SK-N-SH treated with all-trans-retinoic acid at 6 μM for 48 hours (cell line): ENCODE data around the gene CPNE2.

Experiments
- ATAC-seq: fragments of 200-7000 bp; cut with Tn5 transposase; 3 replicates; pipeline ENCODE4 v1.9.1; 2020; ENCODE audit warnings: mild to moderate bottlenecking, moderate library complexity
- ARNTL ChIP-seq: fragments of 450-650 bp; formaldehyde crosslinking; IDR thresholded peaks from 2 replicates; pipeline ENCODE4 v1.5.0; 2020; ENCODE audit warnings: low read depth, mild to moderate bottlenecking, moderate library complexity, borderline replicate concordance
- BACH2 ChIP-seq: fragments of 250-450 bp; sonication (Bioruptor Pico); IDR thresholded peaks from 2 replicates; pipeline ENCODE4 v1.9.0; 2021; ENCODE audit warnings: mild to moderate bottlenecking, borderline replicate concordance
- CSDC2 ChIP-seq: fragments of 250-450 bp; sonication (Bioruptor Pico); IDR thresholded peaks from 2 replicates; pipeline ENCODE4 v1.5.0; 2020; ENCODE audit warnings: mild to moderate bottlenecking, moderate library complexity
- CSRNP3 ChIP-seq: fragments of 250-450 bp; sonication (Bioruptor Pico); IDR thresholded peaks from 2 replicates; pipeline ENCODE4 v1.5.1; 2021; ENCODE audit warnings: mild to moderate bottlenecking, moderate library complexity
- ESRRG ChIP-seq: fragments of 250-450 bp; sonication (Bioruptor Pico); IDR thresholded peaks from 2 replicates; pipeline ENCODE4 v1.6.1; 2021; ENCODE audit warnings: mild to moderate bottlenecking
- GLIS3 ChIP-seq: fragments of 250-450 bp; sonication (Bioruptor Pico); IDR thresholded peaks from 2 replicates; pipeline ENCODE4 v1.5.0; 2020; ENCODE audit warnings: mild to moderate bottlenecking, moderate library complexity
- ISL1 ChIP-seq: fragments of 250-450 bp; sonication (Bioruptor Pico); IDR thresholded peaks from 2 replicates; pipeline ENCODE4 v2.1.2; 2022; ENCODE audit warnings: mild to moderate bottlenecking, moderate library complexity
- OSR1 ChIP-seq: fragments of 250-450 bp; sonication (Bioruptor Pico); IDR thresholded peaks from 2 replicates; pipeline ENCODE4 v1.8.0; 2022; ENCODE audit warnings: moderate library complexity, mild to moderate bottlenecking, inconsistent platforms
- PATZ1 ChIP-seq: fragments of 250-450 bp; sonication (Bioruptor Pico); IDR thresholded peaks from 2 replicates; pipeline ENCODE4 v1.8.0; 2020; ENCODE audit warnings: mild to moderate bottlenecking, moderate library complexity, borderline replicate concordance
- POU6F1 ChIP-seq: fragments of 250-450 bp; sonication (Bioruptor Pico); IDR thresholded peaks from 2 replicates; pipeline ENCODE4 v1.8.0; 2021; ENCODE audit warnings: low read depth, mild to moderate bottlenecking, moderate library complexity, borderline replicate concordance
- PPARA ChIP-seq: fragments of 250-450 bp; sonication (Bioruptor Pico); IDR thresholded peaks from 2 replicates; pipeline ENCODE4 v1.5.0; 2020; ENCODE audit warnings: mild to moderate bottlenecking, borderline replicate concordance
- RARB ChIP-seq: fragments of 250-450 bp; sonication (Bioruptor Pico); IDR thresholded peaks from 2 replicates; pipeline ENCODE4 v1.8.0; 2021; ENCODE audit warnings: mild to moderate bottlenecking, moderate library complexity
- SNAI2 ChIP-seq: fragments of 250-450 bp; sonication (Bioruptor Pico); IDR thresholded peaks from 2 replicates; pipeline ENCODE4 v1.5.0; 2020; ENCODE audit warnings: mild to moderate bottlenecking, moderate library complexity
- TCF4 ChIP-seq: fragments of 250-450 bp; sonication (Bioruptor Pico); IDR thresholded peaks from 2 replicates; pipeline ENCODE4 v1.8.0; 2021; ENCODE audit warnings: mild to moderate bottlenecking, moderate library complexity, borderline replicate concordance
- TOX ChIP-seq: fragments of 250-450 bp; sonication (Bioruptor Pico); IDR thresholded peaks from 2 replicates; pipeline ENCODE4 v1.8.0; 2021; ENCODE audit warnings: mild to moderate bottlenecking, moderate library complexity, borderline replicate concordance
- ZC3H10 ChIP-seq: fragments of 250-450 bp; sonication (Bioruptor Pico); IDR thresholded peaks from 2 replicates; pipeline ENCODE4 v1.5.1; 2021; ENCODE audit warnings: mild to moderate bottlenecking, moderate library complexity
- ZFP3 ChIP-seq: fragments of 250-450 bp; sonication (Bioruptor Pico); IDR thresholded peaks from 2 replicates; pipeline ENCODE4 v1.5.0; 2020; ENCODE audit warnings: mild to moderate bottlenecking, moderate library complexity
- ZNF565 ChIP-seq: fragments of 450-650 bp; formaldehyde crosslinking; conservative IDR thresholded peaks from 2 replicates; pipeline ENCODE4 v1.5.0; 2020; ENCODE audit warnings: low read depth, mild to moderate bottlenecking, moderate library complexity
- ZNF70 ChIP-seq: fragments of 450-650 bp; formaldehyde crosslinking; IDR thresholded peaks from 2 replicates; pipeline ENCODE4 v1.5.0; 2020; ENCODE audit warnings: mild to moderate bottlenecking, moderate library complexity
- ZNF8 ChIP-seq: fragments of 450-650 bp; formaldehyde crosslinking; IDR thresholded peaks from 2 replicates; pipeline ENCODE4 v1.5.0; 2020; ENCODE audit warnings: mild to moderate bottlenecking, moderate library complexity
- TF ChIP-seq, protein P1 (sequence below): fragments of 250-450 bp; sonication (Bioruptor Pico); IDR thresholded peaks from 2 replicates; pipeline ENCODE4 v1.5.0; 2020; ENCODE audit warnings: mild to moderate bottlenecking, moderate library complexity
- TF ChIP-seq, protein P2 (sequence below): fragments of 250-450 bp; sonication (Bioruptor Pico); IDR thresholded peaks from 2 replicates; pipeline ENCODE4 v1.5.1; 2020; ENCODE audit warnings: low read depth, mild to moderate bottlenecking, moderate library complexity

CPNE2 gene

GRCh38 chr16:57178196-57178595 is 85.8 kb downstream of the CPNE2 start:
- no peak for TF ChIP-seq ZNF565 (CRISPR knock-in tag)
- no peak for TF ChIP-seq TOX
- no peak for TF ChIP-seq ESRRG (CRISPR knock-in tag)
- no peak for TF ChIP-seq ZNF8
- TF ChIP-seq PATZ1 (CRISPR knock-in tag) = no peak
- no peak for TF ChIP-seq CSDC2 (CRISPR knock-in tag)
- no peak for TF ChIP-seq RARB (CRISPR knock-in tag)
- no peak for TF ChIP-seq PPARA
- no peak for TF ChIP-seq ISL1
- TF ChIP-seq, protein P1, sequence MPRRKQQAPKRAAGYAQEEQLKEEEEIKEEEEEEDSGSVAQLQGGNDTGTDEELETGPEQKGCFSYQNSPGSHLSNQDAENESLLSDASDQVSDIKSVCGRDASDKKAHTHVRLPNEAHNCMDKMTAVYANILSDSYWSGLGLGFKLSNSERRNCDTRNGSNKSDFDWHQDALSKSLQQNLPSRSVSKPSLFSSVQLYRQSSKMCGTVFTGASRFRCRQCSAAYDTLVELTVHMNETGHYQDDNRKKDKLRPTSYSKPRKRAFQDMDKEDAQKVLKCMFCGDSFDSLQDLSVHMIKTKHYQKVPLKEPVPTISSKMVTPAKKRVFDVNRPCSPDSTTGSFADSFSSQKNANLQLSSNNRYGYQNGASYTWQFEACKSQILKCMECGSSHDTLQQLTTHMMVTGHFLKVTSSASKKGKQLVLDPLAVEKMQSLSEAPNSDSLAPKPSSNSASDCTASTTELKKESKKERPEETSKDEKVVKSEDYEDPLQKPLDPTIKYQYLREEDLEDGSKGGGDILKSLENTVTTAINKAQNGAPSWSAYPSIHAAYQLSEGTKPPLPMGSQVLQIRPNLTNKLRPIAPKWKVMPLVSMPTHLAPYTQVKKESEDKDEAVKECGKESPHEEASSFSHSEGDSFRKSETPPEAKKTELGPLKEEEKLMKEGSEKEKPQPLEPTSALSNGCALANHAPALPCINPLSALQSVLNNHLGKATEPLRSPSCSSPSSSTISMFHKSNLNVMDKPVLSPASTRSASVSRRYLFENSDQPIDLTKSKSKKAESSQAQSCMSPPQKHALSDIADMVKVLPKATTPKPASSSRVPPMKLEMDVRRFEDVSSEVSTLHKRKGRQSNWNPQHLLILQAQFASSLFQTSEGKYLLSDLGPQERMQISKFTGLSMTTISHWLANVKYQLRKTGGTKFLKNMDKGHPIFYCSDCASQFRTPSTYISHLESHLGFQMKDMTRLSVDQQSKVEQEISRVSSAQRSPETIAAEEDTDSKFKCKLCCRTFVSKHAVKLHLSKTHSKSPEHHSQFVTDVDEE (CRISPR knock-in tag) = no peak
- TF ChIP-seq OSR1 (CRISPR knock-in tag) = no peak
- no peak for TF ChIP-seq ARNTL (CRISPR knock-in tag)
- TF ChIP-seq ZNF70 (CRISPR knock-in tag) = no peak
- no peak for TF ChIP-seq POU6F1 (CRISPR knock-in tag)
- no peak for TF ChIP-seq SNAI2 (CRISPR knock-in tag)
- TF ChIP-seq ZC3H10 (CRISPR knock-in tag) = no peak
- TF ChIP-seq ZFP3 (CRISPR knock-in tag) = no peak
- no peak for ATAC-seq

DNA sequence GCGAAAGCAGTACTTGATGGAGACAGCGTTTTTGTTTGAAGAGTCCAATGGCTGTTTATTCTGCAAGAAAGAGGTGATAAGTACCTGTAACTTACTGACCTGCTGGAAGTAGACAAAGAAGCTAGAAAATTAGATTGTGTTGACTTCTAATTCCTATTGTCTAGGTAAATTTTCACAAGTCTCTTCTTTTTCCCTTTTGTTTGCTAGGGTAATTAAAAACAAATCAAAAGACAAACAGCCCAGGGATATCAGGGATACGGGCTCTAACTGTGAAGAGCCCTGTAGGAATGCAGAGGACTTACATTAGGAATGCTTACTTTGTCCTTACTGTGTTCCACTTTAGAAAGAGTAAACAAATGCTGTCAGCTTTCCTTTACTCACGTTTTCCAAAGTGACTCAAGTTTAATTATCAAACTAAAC is 86.4 kb downstream of the CPNE2 start:
- TF ChIP-seq TCF4 (CRISPR knock-in tag) (no peak), CSRNP3 (CRISPR knock-in tag) (no peak), ZC3H10 (CRISPR knock-in tag) (no peak), CSDC2 (CRISPR knock-in tag) (no peak), ISL1 (no peak), ARNTL (CRISPR knock-in tag) (no peak), POU6F1 (CRISPR knock-in tag) (no peak), ZNF8 (no peak), GLIS3 (CRISPR knock-in tag) (no peak), ZNF565 (CRISPR knock-in tag) (no peak), BACH2 (CRISPR knock-in tag) (no peak), PPARA (no peak), RARB (CRISPR knock-in tag) (no peak), ZFP3 (CRISPR knock-in tag) (no peak)
- TF ChIP-seq, protein P2, sequence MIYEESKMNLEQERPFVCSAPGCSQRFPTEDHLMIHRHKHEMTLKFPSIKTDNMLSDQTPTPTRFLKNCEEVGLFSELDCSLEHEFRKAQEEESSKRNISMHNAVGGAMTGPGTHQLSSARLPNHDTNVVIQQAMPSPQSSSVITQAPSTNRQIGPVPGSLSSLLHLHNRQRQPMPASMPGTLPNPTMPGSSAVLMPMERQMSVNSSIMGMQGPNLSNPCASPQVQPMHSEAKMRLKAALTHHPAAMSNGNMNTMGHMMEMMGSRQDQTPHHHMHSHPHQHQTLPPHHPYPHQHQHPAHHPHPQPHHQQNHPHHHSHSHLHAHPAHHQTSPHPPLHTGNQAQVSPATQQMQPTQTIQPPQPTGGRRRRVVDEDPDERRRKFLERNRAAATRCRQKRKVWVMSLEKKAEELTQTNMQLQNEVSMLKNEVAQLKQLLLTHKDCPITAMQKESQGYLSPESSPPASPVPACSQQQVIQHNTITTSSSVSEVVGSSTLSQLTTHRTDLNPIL = no peak
- ATAC-seq = no peak
